Measurements from ENCODE around the gene WDR49. TPM values are rescaled to one million over a fixed set of nuclear protein-coding genes. Genes with fewer than 3 reads are reported as not detected.

WDR49 gene
- total RNA-seq, 2 donors from 2014 or later = 0.93 to 1.6 TPM

- H3K27ac ChIP-seq (ENCODE audit: low read depth, low read length) = no peak overlapping the region
Measured at GRCh38 chr3:167501941-167502340, 151.8 kb downstream of the WDR49 start.

GRCh38 chr3:167497903-167498302 is 155.8 kb downstream of the WDR49 start:
- Histone ChIP-seq H3K4me3 (ENCODE audit: low read length) (no peak overlapping the region), H3K4me1 (ENCODE audit: control insufficient read depth, insufficient read depth, low read length) (no peaks in the 10 kb centered on the region), H3K27ac (ENCODE audit: low read depth, low read length) (no peak overlapping the region), H3K9ac (ENCODE audit: extremely low read depth, low read length, poor library complexity, severe bottlenecking) (no peak overlapping the region), H3K9me3 (ENCODE audit: control insufficient read depth, low read length) (no peaks in the 10 kb centered on the region), H3K36me3 (ENCODE audit: control insufficient read depth, insufficient read depth, low read length) (no peaks in the 10 kb centered on the region), H3K27me3 (ENCODE audit: control insufficient read depth, insufficient read depth, low read length, poor library complexity, severe bottlenecking) (peaks cover 42% of the 10 kb centered on the region)
- DNase-seq = no peak
- H3K4me3 Mint-ChIP-seq = no peak overlapping the region
- WGBS, 2 experiments (ENCODE audit: insufficient coverage in 1 of 2, insufficient read length in 1 of 2) = 94 to 95% methylated on average over 7 of the region's 7 CpGs
- no peaks in the 10 kb centered on the region for H3K9me3 Mint-ChIP-seq
- no peaks in the 10 kb centered on the region for H3K36me3 Mint-ChIP-seq (ENCODE audit: low read depth)
- H3K4me1 Mint-ChIP-seq = peaks cover 2% of the 10 kb centered on the region
- no peak for TF ChIP-seq CTCF (conservative IDR thresholded peaks at IDR 0.05)
- H3K27ac Mint-ChIP-seq = no peak overlapping the region
- peaks cover 9% of the 10 kb centered on the region for H3K27me3 Mint-ChIP-seq (ENCODE audit: insufficient read depth)

More at GRCh38 chr3:167501941-167502340, 151.8 kb downstream of the WDR49 start:
- Mint-ChIP-seq H3K9me3 (no peaks in the 10 kb centered on the region), H3K27ac (no peak overlapping the region), H3K4me3 (no peak overlapping the region), H3K27me3 (ENCODE audit: insufficient read depth) (no peaks in the 10 kb centered on the region), H3K36me3 (ENCODE audit: low read depth) (no peaks in the 10 kb centered on the region), H3K4me1 (peaks cover 2% of the 10 kb centered on the region)
- Histone ChIP-seq H3K27me3 (ENCODE audit: control insufficient read depth, insufficient read depth, low read length, poor library complexity, severe bottlenecking) (peaks cover 25% of the 10 kb centered on the region), H3K36me3 (ENCODE audit: control insufficient read depth, insufficient read depth, low read length) (no peaks in the 10 kb centered on the region), H3K4me3 (ENCODE audit: low read length) (no peak overlapping the region), H3K4me1 (ENCODE audit: control insufficient read depth, insufficient read depth, low read length) (no peaks in the 10 kb centered on the region), H3K9ac (ENCODE audit: extremely low read depth, low read length, poor library complexity, severe bottlenecking) (no peak overlapping the region), H3K9me3 (ENCODE audit: control insufficient read depth, low read length) (no peaks in the 10 kb centered on the region)
- 90% methylated on average over 3 of the region's 3 CpGs; no CpG with 5 or more reads in 1 of the 2 experiments for WGBS, 2 experiments (ENCODE audit: insufficient coverage in 1 of 2, insufficient read length in 1 of 2)
- DNase-seq = no peak
- no peak for TF ChIP-seq CTCF (conservative IDR thresholded peaks at IDR 0.05)

GRCh38 chr3:167493244-167493643 is 160.5 kb downstream of the WDR49 start:
- H3K36me3 ChIP-seq (ENCODE audit: control insufficient read depth, insufficient read depth, low read length) = no peaks in the 10 kb centered on the region
- DNase-seq = peak; percentile 82
- WGBS, 2 experiments (ENCODE audit: insufficient coverage in 1 of 2, insufficient read length in 1 of 2) = 71 to 79% methylated on average over 1 to 3 of the region's 3 CpGs
- Mint-ChIP-seq H3K27ac (no peak overlapping the region), H3K27me3 (ENCODE audit: insufficient read depth) (peaks cover 49% of the 10 kb centered on the region), H3K4me1 (peaks cover 16% of the 10 kb centered on the region), H3K4me3 (no peak overlapping the region), H3K9me3 (no peaks in the 10 kb centered on the region), H3K36me3 (ENCODE audit: low read depth) (no peaks in the 10 kb centered on the region)
- no peaks in the 10 kb centered on the region for H3K9me3 ChIP-seq (ENCODE audit: control insufficient read depth, low read length)
- H3K27ac ChIP-seq (ENCODE audit: low read depth, low read length) = no peak overlapping the region
- no peak overlapping the region for H3K4me3 ChIP-seq (ENCODE audit: low read length)
- H3K9ac ChIP-seq (ENCODE audit: extremely low read depth, low read length, poor library complexity, severe bottlenecking) = no peak overlapping the region
- H3K27me3 ChIP-seq (ENCODE audit: control insufficient read depth, insufficient read depth, low read length, poor library complexity, severe bottlenecking) = peaks cover 70% of the 10 kb centered on the region
- TF ChIP-seq CTCF (conservative IDR thresholded peaks at IDR 0.05) = peak; percentile 97
- no peaks in the 10 kb centered on the region for H3K4me1 ChIP-seq (ENCODE audit: control insufficient read depth, insufficient read depth, low read length)

Measured in endodermal cell (in vitro differentiated cells).